Activated naive CD4-positive, alpha-beta T cell treated with anti-CD3 and anti-CD28 coated beads for 36 hours (primary cell): ENCODE results near the gene TMEM39A. TPM values are rescaled to one million over a fixed set of nuclear protein-coding genes. Genes with fewer than 3 reads are reported as not detected.

Experiments used
- CTCF ChIA-PET: fragments of 350-600 bp; sonication (Branson Sonifier 250); formaldehyde crosslinking; loops from one replicate; lab custom pipeline; 2021; ENCODE audit warnings: antibody characterized with exemption; lab: Charles Lee
- DNase-seq: peaks from one replicate; pipeline ENCODE4 v3.0.0-alpha.2; 2020
- H3K27ac Mint-ChIP-seq: one replicate; pipeline ENCODE4 v1.8.0; 2021; ENCODE audit warnings: mild to moderate bottlenecking, mixed read lengths
- H3K27me3 Mint-ChIP-seq: one replicate; pipeline ENCODE4 v1.8.0; 2021; ENCODE audit warnings: low read depth, mixed read lengths
- H3K36me3 Mint-ChIP-seq: one replicate; pipeline ENCODE4 v1.8.0; 2021; ENCODE audit warnings: low read depth, mixed read lengths
- H3K4me1 Mint-ChIP-seq: one replicate; pipeline ENCODE4 v1.8.0; 2021; ENCODE audit warnings: low read depth, mixed read lengths
- H3K4me3 Mint-ChIP-seq: one replicate; pipeline ENCODE4 v1.8.0; 2021; ENCODE audit warnings: mild to moderate bottlenecking, moderate library complexity, mixed read lengths
- H3K9me3 Mint-ChIP-seq: one replicate; pipeline ENCODE4 v1.8.0; 2021; ENCODE audit warnings: mixed read lengths
- intact Hi-C: fragments of 100-400 bp; cut with micrococcal nuclease; formaldehyde crosslinking; loops from one replicate; pipeline ENCODE4 v1.15.1; 2023
- total RNA-seq, 2 experiments: library from RNA; stranded (reverse); gene quantifications; one replicate each; pipeline ENCODE4 v1.2.3, GENCODE V29; 2021

Gene TMEM39A
- total RNA-seq, 2 experiments from 2014 or later: 21.4 to 26.9 TPM

DNA sequence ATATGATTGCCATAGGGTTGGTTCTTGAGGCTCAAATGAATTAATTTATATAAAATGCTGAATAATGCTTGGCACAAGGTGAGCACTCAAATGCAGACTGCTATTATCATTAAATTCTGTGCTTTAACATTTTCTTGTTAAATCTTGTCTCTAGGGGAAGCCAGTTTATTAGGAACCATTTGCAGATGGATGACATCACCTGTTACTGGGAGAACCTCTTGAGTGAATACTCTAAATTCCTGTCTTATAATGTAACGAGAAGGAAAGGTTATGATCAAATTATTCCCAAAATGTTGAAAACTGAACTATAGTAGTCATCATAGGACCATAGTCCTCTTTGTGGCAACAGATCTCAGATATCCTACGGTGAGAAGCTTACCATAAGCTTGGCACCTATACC, 28.7 kb upstream of the TMEM39A start:
- Mint-ChIP-seq H3K27ac (no peak overlapping the region), H3K36me3 (peaks cover 14% of the 10 kb centered on the region), H3K27me3 (no peaks in the 10 kb centered on the region), H3K4me3 (no peak overlapping the region), H3K4me1 (peaks cover 16% of the 10 kb centered on the region), H3K9me3 (no peaks in the 10 kb centered on the region)
- CTCF ChIA-PET: no interaction called here
- intact Hi-C loops: no loop called here
- DNase-seq: no peak

GRCh38 chr3:119490153-119490552, 26.7 kb upstream of the TMEM39A start:
- CTCF ChIA-PET: interaction anchor here (0.6 to 0.7 kb wide), 3 partner anchors 9 to 99 kb away, joined by 3 to 6 read pairs (median 3); no protein-coding TSS in a partner anchor
- H3K4me3 Mint-ChIP-seq: no peak overlapping the region
- intact Hi-C loops: no loop called here

DNA sequence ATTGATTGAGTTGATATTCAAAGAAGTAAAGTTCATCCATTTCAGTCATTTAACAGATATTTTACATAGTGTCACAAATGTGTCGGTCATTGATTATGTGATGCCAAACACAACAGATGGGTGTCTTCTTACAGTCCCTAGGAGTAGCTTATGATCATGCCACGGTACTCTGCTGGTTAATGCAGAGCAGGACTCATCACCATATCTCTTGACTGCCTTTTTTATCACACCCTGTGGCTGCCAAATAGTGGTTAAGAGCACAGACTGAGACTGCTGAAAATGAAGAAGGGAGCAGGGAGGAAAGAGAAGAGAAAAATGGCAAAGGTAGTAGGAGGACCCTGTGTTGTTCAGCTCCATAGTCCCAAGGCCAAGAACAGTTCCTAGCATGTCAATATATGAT, 22.1 kb upstream of the TMEM39A start:
- Mint-ChIP-seq H3K4me1 (peaks cover 2% of the 10 kb centered on the region), H3K9me3 (no peaks in the 10 kb centered on the region), H3K27ac (no peak overlapping the region), H3K4me3 (no peak overlapping the region), H3K36me3 (peaks cover 15% of the 10 kb centered on the region), H3K27me3 (no peaks in the 10 kb centered on the region)
- CTCF ChIA-PET: interaction anchor here (0.7 kb wide), 1 partner anchor 205 kb away, joined by 3 read pairs; no protein-coding TSS in a partner anchor
- intact Hi-C loops: no loop called here
- no peak for DNase-seq

More at GRCh38 chr3:119490153-119490552, 26.7 kb upstream of the TMEM39A start:
- peaks cover 19% of the 10 kb centered on the region for H3K36me3 Mint-ChIP-seq
- H3K27me3 Mint-ChIP-seq: no peaks in the 10 kb centered on the region
- no peaks in the 10 kb centered on the region for H3K9me3 Mint-ChIP-seq
- no peak for DNase-seq
- no peak overlapping the region for H3K27ac Mint-ChIP-seq
- peaks cover 13% of the 10 kb centered on the region for H3K4me1 Mint-ChIP-seq

- no peaks in the 10 kb centered on the region for H3K27me3 Mint-ChIP-seq
- H3K9me3 Mint-ChIP-seq: no peaks in the 10 kb centered on the region
- no peak for DNase-seq
- CTCF ChIA-PET: no interaction called here
- H3K36me3 Mint-ChIP-seq: peaks cover 20% of the 10 kb centered on the region
- no peak overlapping the region for H3K4me3 Mint-ChIP-seq
- no peak overlapping the region for H3K27ac Mint-ChIP-seq
- intact Hi-C loops: no loop called here
- peaks cover 2% of the 10 kb centered on the region for H3K4me1 Mint-ChIP-seq
These were observed 19.7 kb upstream of the TMEM39A start for GRCh38 chr3:119483101-119483500.

GRCh38 chr3:119481079-119481478, 17.7 kb upstream of the TMEM39A start:
- H3K9me3 Mint-ChIP-seq: no peaks in the 10 kb centered on the region
- CTCF ChIA-PET: no interaction called here
- H3K36me3 Mint-ChIP-seq: peaks cover 17% of the 10 kb centered on the region
- DNase-seq: no peak
- H3K4me3 Mint-ChIP-seq: no peak overlapping the region
- peaks cover 2% of the 10 kb centered on the region for H3K4me1 Mint-ChIP-seq
- no peaks in the 10 kb centered on the region for H3K27me3 Mint-ChIP-seq
- intact Hi-C loops: no loop called here
- no peak overlapping the region for H3K27ac Mint-ChIP-seq

- Mint-ChIP-seq H3K4me1 (peaks cover 31% of the 10 kb centered on the region), H3K27ac (no peak overlapping the region)
These were observed 7.5 kb upstream of the TMEM39A start for GRCh38 chr3:119470866-119471265.

GRCh38 chr3:119469418-119470189, 6.2 kb upstream of the TMEM39A start:
- peaks cover 31% of the 10 kb centered on the region for H3K4me1 Mint-ChIP-seq

More at GRCh38 chr3:119470866-119471265, 7.5 kb upstream of the TMEM39A start:
- CTCF ChIA-PET: no interaction called here
- peaks cover 3% of the 10 kb centered on the region for H3K36me3 Mint-ChIP-seq
- no peak overlapping the region for H3K4me3 Mint-ChIP-seq
- DNase-seq: no peak
- no peaks in the 10 kb centered on the region for H3K27me3 Mint-ChIP-seq
- intact Hi-C loops: no loop called here
- no peaks in the 10 kb centered on the region for H3K9me3 Mint-ChIP-seq

DNA sequence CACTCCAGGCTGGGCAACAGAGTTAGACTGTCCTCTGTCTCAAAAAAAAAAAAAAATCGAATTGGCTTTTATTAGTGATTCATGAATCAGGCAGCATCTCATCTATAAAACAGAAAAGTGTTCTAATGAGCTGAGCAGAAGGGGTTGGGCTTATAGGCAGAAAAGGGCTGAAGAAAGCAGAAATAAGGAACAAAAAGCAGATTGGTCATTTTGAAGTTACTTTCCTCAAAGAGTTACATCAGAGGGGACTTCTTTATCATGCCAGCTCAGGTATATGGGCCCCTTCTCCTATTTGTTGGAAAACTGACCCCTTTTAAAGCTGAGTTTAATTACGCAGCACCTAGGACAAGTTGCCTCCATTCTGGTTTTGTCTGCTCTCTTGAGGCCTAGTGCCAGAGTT, 4.6 kb upstream of the TMEM39A start:
- no peaks in the 10 kb centered on the region for H3K27me3 Mint-ChIP-seq
- peaks cover 5% of the 10 kb centered on the region for H3K36me3 Mint-ChIP-seq
- CTCF ChIA-PET: interaction anchor here (0.7 to 3.1 kb wide), 2 partner anchors 30 to 187 kb away, joined by 7 to 9 read pairs; partner anchors contain the start of gene TIMMDC1
- peak overlapping the region; percentile 85 for H3K4me3 Mint-ChIP-seq
- peak overlapping the region; percentile 90 for H3K27ac Mint-ChIP-seq
- intact Hi-C loops: loop anchor here (1.0 to 10.0 kb wide), 3 partner anchors 209 to 1277 kb away; partner anchors contain the start of genes COX17, GTF2E1, LRRC58 and RABL3
- no peak for DNase-seq
- H3K4me1 Mint-ChIP-seq: peaks cover 38% of the 10 kb centered on the region
- H3K9me3 Mint-ChIP-seq: no peaks in the 10 kb centered on the region

More at GRCh38 chr3:119469418-119470189, 6.2 kb upstream of the TMEM39A start:
- Mint-ChIP-seq H3K4me3 (peak overlapping the region; percentile 85), H3K9me3 (no peaks in the 10 kb centered on the region), H3K27ac (peak overlapping the region; percentile 90), H3K27me3 (no peaks in the 10 kb centered on the region), H3K36me3 (peaks cover 3% of the 10 kb centered on the region)
- DNase-seq: no peak
- CTCF ChIA-PET: interaction anchor here (1.0 to 3.1 kb wide), 2 partner anchors 29 to 220 kb away, joined by 3 to 9 read pairs; partner anchors contain the start of gene TIMMDC1
- intact Hi-C loops: loop anchor here (1.0 to 10.0 kb wide), 3 partner anchors 29 to 1275 kb away; partner anchors contain the start of genes GTF2E1, LRRC58, RABL3 and TIMMDC1

GRCh38 chr3:119457246-119457645, 6.2 kb downstream of the TMEM39A start:
- no peaks in the 10 kb centered on the region for H3K9me3 Mint-ChIP-seq
- intact Hi-C loops: no loop called here
- DNase-seq: no peak
- no peak overlapping the region for H3K4me3 Mint-ChIP-seq
- CTCF ChIA-PET: no interaction called here
- H3K36me3 Mint-ChIP-seq: peaks cover 43% of the 10 kb centered on the region
- H3K4me1 Mint-ChIP-seq: peaks cover 26% of the 10 kb centered on the region
- no peak overlapping the region for H3K27ac Mint-ChIP-seq
- H3K27me3 Mint-ChIP-seq: no peaks in the 10 kb centered on the region

GRCh38 chr3:119456469-119456868, 6.9 kb downstream of the TMEM39A start:
- no peak overlapping the region for H3K4me3 Mint-ChIP-seq
- H3K9me3 Mint-ChIP-seq: no peaks in the 10 kb centered on the region
- peaks cover 42% of the 10 kb centered on the region for H3K36me3 Mint-ChIP-seq
- H3K27ac Mint-ChIP-seq: no peak overlapping the region
- H3K4me1 Mint-ChIP-seq: peaks cover 19% of the 10 kb centered on the region
- no peaks in the 10 kb centered on the region for H3K27me3 Mint-ChIP-seq
- DNase-seq: no peak
- CTCF ChIA-PET: no interaction called here
- intact Hi-C loops: no loop called here

DNA sequence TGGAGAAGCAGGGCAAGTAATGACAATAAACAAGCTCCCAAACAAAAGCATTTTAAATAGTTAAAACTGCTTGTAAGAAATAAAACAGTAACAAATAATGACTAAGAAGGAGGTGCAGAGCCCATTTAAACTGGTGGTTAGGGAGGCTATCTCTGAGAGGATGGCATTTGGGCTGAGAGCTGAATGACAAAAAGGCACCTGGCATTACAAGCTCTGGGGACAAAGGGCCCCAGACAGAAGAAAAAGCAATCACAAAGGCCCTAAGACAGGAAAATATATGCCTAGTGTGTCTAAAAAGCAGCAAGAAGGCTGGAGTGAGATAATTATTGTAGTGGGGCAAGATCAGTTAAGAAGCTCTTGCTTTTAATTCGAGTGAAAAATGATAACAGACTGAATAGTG, 9.6 kb downstream of the TMEM39A start:
- Mint-ChIP-seq H3K4me3 (no peak overlapping the region), H3K36me3 (peaks cover 36% of the 10 kb centered on the region), H3K27me3 (no peaks in the 10 kb centered on the region), H3K9me3 (no peaks in the 10 kb centered on the region), H3K27ac (no peak overlapping the region), H3K4me1 (peaks cover 9% of the 10 kb centered on the region)
- intact Hi-C loops: no loop called here
- CTCF ChIA-PET: no interaction called here
- no peak for DNase-seq

DNA sequence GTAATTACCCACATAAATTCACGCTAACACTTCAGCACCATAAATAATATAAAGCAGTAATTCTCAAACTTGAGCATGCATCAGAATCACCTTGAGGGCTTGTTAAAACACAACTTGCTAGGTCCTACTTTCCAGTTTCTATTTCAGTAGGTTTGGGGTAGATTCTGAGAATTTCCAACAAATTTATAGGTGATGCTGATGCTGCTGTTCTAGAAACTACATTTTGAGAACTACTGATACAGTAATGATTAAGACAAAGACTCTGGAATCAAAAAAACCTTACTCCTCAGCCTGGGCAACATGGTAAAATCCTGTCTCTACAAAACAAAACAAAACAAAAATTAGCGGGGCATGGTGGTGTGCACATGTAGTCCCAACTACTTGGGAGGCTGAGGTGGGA, 18.8 kb downstream of the TMEM39A start:
- CTCF ChIA-PET: no interaction called here
- intact Hi-C loops: no loop called here
- H3K4me1 Mint-ChIP-seq: no peaks in the 10 kb centered on the region
- no peaks in the 10 kb centered on the region for H3K27me3 Mint-ChIP-seq
- H3K9me3 Mint-ChIP-seq: no peaks in the 10 kb centered on the region
- no peak overlapping the region for H3K4me3 Mint-ChIP-seq
- DNase-seq: no peak
- no peak overlapping the region for H3K27ac Mint-ChIP-seq
- H3K36me3 Mint-ChIP-seq: peaks cover 52% of the 10 kb centered on the region

GRCh38 chr3:119443179-119443578, 20.2 kb downstream of the TMEM39A start:
- Mint-ChIP-seq H3K36me3 (peaks cover 53% of the 10 kb centered on the region), H3K4me3 (no peak overlapping the region), H3K27me3 (no peaks in the 10 kb centered on the region), H3K27ac (no peak overlapping the region), H3K4me1 (no peaks in the 10 kb centered on the region), H3K9me3 (no peaks in the 10 kb centered on the region)
- intact Hi-C loops: no loop called here
- CTCF ChIA-PET: no interaction called here
- no peak for DNase-seq
